ENCODE data around the gene ATF3.

The ATF3 gene, protein sequence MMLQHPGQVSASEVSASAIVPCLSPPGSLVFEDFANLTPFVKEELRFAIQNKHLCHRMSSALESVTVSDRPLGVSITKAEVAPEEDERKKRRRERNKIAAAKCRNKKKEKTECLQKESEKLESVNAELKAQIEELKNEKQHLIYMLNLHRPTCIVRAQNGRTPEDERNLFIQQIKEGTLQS

DNA sequence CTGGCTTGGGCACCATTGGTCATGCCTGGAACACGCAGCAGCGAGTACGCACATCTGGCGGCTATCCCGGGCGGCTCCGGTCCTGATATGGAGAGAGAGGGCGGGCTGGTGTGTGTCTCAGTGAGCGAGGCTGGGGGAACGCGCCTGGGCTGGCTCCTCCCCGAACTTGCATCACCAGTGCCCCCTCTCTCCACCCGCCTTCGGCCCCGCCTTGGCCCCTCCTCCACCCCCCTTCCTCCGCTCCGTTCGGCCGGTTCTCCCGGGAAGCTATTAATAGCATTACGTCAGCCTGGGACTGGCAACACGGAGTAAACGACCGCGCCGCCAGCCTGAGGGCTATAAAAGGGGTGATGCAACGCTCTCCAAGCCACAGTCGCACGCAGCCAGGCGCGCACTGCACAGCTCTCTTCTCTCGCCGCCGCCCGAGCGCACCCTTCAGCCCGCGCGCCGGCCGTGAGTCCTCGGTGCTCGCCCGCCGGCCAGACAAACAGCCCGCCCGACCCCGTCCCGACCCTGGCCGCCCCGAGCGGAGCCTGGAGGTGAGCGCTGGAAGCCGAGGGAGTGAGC lies at the start of gene ATF3:
ATF3 (plus strand) TSS at position 370 of the 567 bp plus-strand sequence. CDS start 6,261 bp downstream, outside the sequence.
- DNase-seq (ENCODE audit: low spot score): peak; percentile 98

DNA sequence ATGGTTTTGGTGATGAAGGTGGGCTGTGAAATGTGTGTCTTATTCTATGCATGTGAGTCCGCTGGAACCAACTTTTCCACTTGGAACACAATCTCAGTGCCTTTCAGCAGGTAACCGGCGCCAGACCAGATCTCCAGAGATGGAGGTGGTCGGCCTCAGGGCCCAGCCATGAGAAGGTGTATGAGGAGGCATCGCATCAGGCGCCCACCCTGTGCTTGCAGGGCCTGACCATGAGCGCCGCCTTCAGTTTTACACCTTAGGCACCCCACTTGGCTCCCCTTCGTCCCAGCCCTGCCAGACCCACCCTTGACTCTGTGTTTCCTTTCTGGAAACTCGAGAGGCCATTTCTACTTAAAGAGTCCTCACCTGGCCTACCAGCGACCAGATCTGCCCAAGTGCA lies 48.6 kb upstream of the ATF3 start:
- DNase-seq (ENCODE audit: low spot score): no peak

DNA sequence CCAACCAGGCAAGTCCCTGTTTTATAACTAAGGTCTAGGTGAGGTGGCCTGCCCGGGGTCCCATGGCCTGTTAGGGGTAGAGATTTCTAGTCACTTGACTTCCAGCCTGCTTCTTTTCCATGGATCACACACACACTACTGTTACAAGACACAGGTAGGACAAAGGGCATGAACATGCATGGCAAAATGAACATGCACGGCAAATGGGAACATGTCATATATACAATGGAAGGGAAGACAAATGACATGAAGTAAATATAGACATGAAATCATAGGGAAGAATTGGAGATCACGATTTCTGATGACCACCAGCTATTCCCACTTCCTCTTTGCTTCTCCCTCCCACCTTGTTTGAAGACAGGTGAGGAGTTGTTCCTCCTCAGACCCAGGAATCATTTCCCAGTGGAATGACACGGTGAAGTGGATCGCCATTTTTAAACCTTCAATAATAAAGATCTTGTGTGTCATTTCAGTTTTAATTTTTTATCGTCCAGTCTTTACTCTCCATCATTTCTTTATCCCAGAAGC lies 47.6 kb upstream of the ATF3 start:
- no peak for DNase-seq (ENCODE audit: low spot score)

DNA sequence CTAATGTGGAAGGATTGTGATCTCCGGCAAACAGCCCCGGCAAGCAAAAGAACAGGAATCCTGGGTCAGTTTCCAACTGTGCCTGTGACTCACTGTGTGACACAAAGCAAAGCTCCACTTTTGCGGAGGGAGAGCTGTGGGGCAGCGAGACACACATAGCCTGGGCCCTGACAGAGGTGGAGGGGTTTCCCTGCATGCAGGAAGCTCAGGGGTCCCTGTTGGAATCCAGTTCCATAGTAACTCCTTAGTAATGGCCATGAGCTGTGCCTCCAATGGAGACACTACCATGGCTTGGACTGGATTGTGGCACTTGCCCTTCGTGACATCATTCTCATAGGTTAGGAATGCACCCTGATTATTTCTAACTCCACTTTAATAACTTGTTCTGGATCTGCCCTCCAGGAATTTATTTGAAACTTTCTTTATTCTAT lies 47.0 kb upstream of the ATF3 start:
- no peak for DNase-seq (ENCODE audit: low spot score)

- no peak for DNase-seq (ENCODE audit: low spot score)
Measured at GRCh38 chr1:212562771-212563170, 45.8 kb upstream of the ATF3 start.

DNA sequence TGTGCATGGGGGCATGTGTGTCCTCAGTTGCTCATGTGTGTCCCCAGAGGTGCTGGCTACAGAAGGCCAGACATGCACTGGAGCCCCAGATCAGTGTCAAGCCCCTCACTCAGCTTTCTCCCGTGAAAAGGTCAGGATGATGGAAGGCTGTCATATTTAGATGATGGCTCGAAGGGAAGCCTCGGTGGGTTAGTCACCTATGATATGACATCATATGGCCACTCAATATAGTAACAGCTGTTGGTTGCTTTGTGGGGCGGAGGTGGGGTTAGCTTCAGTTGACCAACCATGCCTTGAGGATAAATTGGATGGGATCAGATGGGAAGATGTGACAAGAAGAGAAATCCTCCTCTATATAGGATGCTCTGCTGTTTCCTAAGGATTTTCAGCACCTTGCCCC lies 43.5 kb upstream of the ATF3 start:
- DNase-seq (ENCODE audit: low spot score): no peak

GRCh38 chr1:212565571-212566305 lies 42.8 kb upstream of the ATF3 start:
- DNase-seq (ENCODE audit: low spot score): no peak

- DNase-seq (ENCODE audit: low spot score): peak; percentile 56
Measured at GRCh38 chr1:212566522-212567479, 41.8 kb upstream of the ATF3 start.

DNA sequence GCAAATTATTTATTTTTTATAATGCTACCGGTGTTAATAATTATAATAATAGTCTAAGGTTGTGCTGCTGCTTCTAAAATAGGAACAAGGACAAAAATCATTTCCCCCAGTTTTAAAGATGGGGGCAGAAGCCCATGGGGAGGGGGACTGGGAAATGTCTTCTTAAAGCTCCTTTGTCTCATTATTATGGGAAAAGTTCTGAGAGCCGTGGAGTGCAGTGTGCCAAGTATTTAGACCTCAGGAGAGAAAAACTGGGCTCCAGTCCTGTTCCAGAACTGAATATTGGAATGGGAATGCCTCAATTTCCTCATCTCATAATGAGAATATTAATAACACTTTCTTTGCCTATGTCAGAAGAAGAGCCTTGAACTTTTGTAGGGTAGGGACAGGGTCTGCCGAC lies 40.9 kb upstream of the ATF3 start:
- no peak for DNase-seq (ENCODE audit: low spot score)

- no peak for DNase-seq (ENCODE audit: low spot score)
Measured at GRCh38 chr1:212568978-212569537, 39.5 kb upstream of the ATF3 start.

GRCh38 chr1:212574732-212575131 lies 33.8 kb upstream of the ATF3 start:
- no peak for DNase-seq (ENCODE audit: low spot score)

DNA sequence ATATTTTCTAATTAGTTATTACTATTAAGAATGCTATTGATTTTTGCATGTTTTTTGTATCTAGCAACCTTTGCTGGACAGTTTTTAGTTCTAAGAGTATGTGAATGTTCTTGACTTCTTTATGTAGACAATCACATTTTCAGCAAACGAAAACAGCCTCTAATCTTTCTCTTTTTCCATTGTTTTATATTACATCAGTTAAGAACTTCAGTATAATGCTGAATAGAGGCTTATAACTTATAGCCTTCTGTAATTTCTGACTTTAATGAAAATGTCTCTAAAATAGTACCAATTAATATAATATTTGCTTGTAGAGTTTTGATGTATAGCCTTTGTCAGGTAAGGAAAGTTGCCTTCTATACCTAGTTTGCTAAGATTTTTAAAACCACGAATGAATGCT lies 33.2 kb upstream of the ATF3 start:
- no peak for DNase-seq (ENCODE audit: low spot score)

GRCh38 chr1:212578041-212578440 lies 30.5 kb upstream of the ATF3 start:
- DNase-seq (ENCODE audit: low spot score): no peak

DNA sequence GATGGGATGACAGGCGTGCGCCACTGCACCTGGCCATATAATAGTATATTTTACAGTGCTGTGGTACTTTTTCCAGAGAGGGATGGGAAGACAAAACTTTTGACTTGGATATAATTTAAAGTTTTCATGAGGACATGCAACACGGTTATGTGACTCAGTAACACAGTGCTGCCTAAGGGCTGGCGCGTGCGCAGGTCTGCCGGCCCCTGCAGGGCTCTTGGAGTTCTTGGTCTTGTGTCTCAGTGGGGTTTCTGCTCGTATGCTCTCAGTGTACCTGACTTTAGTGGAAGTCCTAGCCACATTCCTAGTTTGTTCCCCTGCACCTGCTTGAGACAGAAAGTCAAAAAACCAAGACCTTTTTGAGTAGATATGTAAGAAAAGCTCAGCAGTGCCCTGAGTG lies 27.5 kb upstream of the ATF3 start:
- DNase-seq (ENCODE audit: low spot score): no peak

- DNase-seq (ENCODE audit: low spot score): no peak
Measured at GRCh38 chr1:212582291-212582690, 26.3 kb upstream of the ATF3 start.

DNA sequence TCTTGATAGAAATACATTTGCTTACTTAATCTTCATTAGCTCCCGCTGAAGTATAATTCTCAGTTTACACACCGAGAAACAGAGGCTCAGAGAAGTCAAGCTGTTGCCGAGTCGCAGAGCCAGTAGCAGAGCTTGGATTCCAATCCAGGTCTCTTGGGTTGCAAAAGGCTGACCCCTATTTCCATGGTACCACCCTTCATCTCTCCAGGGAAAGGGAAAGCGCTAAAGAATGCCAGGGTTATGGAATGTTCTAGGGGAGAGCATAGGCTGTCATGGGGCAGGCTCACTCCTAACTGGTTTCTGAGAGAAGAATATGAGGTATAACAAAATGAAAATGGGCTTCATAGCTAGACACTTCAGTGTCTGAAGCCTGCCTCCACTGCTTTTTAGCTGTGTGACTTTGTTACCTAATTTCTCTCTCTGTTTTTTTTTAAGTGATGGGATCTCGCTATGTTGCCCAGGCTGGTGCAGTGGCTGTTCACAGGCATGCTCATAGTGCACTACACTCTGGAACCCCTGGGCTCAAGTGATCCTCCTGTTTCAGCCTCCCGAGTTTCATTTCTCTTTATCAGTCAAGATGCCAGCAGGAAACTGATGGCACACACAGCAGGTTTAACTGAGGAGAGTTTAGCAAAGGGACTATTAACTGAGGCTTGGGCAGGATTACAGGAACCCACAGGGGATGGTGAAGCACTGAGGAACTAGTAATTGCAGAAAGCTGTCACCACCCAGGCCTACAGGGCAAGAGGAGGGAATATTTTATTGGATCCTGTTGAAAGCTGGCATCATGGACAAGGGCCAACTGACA lies 25.5 kb upstream of the ATF3 start:
- DNase-seq (ENCODE audit: low spot score): no peak

DNA sequence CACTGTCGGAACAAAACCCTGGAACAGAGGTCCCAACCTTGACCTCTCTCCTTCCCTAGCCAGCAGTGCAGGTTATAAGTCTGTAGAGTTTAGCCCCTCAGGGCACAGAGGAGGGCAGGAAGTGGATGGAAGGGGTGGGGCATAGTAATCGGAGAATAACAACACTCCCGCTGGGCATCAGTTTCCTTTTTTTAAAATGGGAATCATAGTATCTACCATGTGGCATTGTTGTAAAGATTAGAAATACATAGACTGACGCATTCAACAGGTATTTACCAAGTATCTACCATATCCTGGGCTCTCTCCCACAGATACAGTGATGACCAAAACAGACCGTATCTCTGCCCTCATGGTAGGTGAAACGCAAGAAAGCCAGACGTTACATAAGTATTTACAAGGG lies 24.9 kb upstream of the ATF3 start:
- no peak for DNase-seq (ENCODE audit: low spot score)

DNA sequence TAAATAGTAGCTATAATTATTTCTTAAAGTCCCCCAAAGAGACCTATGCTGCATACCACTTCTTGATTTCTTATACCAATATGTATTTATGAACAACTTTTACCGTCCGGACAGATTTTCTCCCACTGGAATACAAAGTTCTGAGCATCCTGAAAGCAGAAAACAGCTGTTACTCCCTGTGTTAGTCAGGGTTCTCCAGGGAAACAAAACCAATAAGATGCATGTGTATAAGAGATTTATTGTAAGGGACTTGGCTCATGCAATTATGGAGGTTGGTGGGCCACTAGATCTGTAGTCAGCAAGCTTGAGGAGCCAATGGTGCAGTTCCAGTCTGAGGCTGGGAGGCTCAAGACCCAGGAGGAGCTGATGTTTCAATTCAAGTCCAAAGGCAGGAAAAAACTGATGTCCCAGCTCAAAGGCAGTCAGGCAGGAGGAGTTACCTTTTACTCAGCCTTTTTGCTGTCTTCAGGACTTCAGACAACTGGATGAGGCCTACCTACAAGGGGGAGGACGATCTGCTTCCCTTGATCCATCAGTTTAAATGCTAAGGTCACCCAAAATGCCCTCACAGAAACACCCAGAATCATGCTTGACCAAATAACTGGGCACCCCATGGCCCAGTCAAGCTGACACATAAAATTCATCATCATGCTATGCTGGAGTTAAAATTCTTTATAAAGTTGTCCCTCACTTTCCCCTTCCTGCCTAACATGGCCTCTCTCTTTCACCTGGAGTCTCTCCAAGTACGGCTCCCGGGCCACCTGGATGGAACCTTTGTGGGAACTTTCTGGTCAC lies 24.3 kb upstream of the ATF3 start:
- no peak for DNase-seq (ENCODE audit: low spot score)

DNA sequence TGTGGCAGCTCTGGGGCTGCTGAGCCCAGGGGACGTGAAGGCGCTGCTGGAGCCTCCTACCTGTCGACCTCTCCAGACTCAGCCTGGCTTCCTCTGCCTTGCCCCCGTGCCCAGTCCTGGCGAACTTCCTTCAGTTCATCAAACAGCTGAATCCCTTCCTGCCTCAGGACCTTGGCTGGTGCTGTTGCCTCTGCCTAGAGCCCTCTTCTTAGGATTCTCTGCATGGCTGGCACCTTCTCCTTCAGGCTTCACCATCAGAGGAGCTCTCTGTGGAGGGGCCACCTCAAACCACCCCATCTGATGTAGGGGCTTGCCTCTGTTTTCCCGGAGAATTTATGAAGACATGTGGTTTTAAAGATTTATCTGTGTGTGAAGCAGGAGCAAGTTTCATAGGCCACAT lies 23.4 kb upstream of the ATF3 start:
- no peak for DNase-seq (ENCODE audit: low spot score)

Data from D341Med (cell line).